Vagina (tissue), 2 donors: ENCODE data around the gene APCDD1.

Source experiments
- CTCF ChIP-seq, 3 experiments: fragments of 450-650 bp in 2 of 3; fragments of 200-600 bp in 1 of 3; sonication (generic) in 1 of 3; IDR thresholded peaks; one replicate each; pipeline ENCODE4 v1.5.1; 2017 to 2019; ENCODE audit warnings: antibody characterized with exemption in 3 of 3, mild to moderate bottlenecking in 2 of 3, moderate library complexity in 2 of 3
- POLR2A ChIP-seq, 2 donors: fragments of 450-650 bp; IDR thresholded peaks; one replicate each; pipeline ENCODE4 v1.6.1; 2017; ENCODE audit warnings: antibody characterized with exemption in 2 of 2, mild to moderate bottlenecking in 2 of 2, moderate library complexity in 2 of 2
- POLR2AphosphoS5 ChIP-seq, 2 donors: sonication (generic); formaldehyde crosslinking; IDR thresholded peaks; one replicate each; pipeline ENCODE4 v1.9.0; 2017; ENCODE audit warnings: antibody characterized with exemption in 2 of 2, mild to moderate bottlenecking in 2 of 2, low read depth in 1 of 2; ENCODE audit not compliant: insufficient read depth in 1 of 2

DNA sequence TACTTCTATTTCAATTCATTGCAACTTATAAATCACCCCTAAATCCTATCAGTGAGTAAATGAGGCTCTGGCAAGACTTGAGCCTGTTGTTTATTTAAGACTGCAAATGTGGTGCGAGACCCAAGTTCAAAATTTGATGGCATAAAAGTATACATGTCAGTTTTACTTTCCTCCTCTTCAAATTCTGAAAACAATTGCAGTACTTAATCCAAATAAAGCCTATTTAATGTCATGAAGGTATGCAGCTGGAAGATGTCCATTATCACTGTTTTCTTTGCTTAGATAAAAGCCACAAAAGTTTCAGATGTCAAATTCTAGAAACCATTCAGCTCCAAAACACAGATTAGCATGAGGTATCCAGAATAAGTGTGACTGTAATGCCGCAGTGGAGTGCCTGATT is 3.3 kb downstream of the APCDD1 start:
- TF ChIP-seq CTCF (IDR thresholded peaks at IDR 0.05) = no peak
- no peak for TF ChIP-seq POLR2A (IDR thresholded peaks at IDR 0.05)
- TF ChIP-seq POLR2AphosphoS5 (IDR thresholded peaks at IDR 0.05; ENCODE audit: insufficient read depth in 1 of 2, low read depth in 1 of 2) = no peak
